Eye (tissue), 1 donor: Measurements from ENCODE around the gene PDCD2.
"Not testable (repeated sequence)": the region's sequence is repeated elsewhere in the genome, so short reads cannot be mapped to it uniquely, and the experiment has no call there.

Source experiments
- DNase-seq: peaks from one replicate; pipeline ENCODE4 v3.0.0-alpha.2; 2015

Gene PDCD2

DNA sequence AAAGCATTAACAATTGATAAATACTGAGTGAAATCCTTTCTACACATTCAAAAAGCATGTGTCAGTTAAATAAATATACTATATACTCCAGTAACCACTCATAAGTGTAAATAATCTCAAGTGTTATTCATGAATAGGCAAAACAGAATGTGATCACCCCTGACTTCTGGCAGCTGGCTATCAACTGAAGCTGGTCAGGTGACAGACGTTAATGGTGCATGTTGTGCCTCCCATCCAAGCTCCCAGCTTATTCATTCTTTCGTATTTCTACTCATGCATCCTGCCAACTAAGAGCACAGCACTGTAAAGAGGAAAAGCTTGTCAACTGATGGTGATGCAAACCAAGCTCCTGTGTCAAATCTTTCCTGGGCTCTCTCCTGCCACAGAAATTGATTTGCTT, 39.0 kb downstream of the PDCD2 start:
- no peak for DNase-seq

DNA sequence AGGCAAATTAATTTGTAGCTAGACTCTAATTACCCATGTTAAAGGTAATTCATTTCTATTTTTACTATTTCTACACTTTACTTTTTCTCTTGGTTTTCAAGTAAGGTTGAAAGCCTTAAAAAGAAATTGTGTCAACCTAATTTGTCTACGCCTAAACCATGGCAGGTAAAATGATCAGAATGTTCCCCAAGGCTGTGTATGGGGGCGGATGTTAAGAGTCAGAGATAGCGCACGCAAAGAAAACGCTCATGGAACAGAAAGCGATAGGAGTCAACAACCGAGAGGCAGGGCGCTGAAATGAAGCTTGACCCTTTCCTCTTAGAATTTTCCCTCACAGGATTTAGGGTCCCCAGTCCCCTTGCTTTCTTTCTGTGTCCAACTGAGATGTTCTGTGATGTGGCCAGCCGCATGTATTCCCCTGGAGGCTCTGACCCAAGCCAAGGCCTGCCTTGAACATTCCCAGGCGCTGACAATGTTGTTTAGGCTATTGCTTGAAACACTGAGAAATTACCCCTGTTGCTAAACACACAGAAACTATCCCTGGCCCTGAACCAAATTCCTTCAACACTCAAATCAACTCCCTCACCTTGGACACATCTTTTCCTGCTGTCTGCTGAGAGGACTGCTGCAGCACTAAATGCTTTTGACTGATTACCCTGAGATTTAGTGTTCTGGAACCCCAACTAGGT, 42.3 kb downstream of the PDCD2 start:
- DNase-seq: no peak

DNA sequence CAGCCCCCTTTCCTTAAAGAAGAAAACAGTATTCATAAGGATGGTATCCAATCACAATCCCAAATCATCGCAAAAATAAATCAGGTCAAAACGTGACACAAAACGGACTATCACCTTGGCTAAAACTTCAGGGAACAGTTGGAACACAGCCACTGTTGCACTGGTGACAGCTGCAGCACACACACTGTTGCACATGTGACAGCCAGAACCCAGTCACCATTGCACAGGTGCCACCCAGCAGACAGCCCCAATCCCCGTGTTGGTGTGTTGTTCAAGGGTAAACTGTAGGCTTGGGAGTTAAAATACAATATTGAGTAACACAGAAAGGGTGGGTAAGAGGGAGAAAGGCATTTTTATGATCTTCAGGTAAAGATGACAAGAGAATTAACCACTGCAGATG, 47.1 kb downstream of the PDCD2 start:
- DNase-seq: no peak

- DNase-seq: no peak
Measured at GRCh38 chr6:170536671-170537070, 47.8 kb downstream of the PDCD2 start.

GRCh38 chr6:170535004-170535403, 49.4 kb downstream of the PDCD2 start:
- DNase-seq: no peak

GRCh38 chr6:170533792-170534191, 50.6 kb downstream of the PDCD2 start:
- no peak for DNase-seq

GRCh38 chr6:170532867-170533488, 51.5 kb downstream of the PDCD2 start:
- no peak for DNase-seq

- peak; percentile 93 for DNase-seq
Measured at GRCh38 chr6:170529839-170530469, 54.5 kb downstream of the PDCD2 start.

DNA sequence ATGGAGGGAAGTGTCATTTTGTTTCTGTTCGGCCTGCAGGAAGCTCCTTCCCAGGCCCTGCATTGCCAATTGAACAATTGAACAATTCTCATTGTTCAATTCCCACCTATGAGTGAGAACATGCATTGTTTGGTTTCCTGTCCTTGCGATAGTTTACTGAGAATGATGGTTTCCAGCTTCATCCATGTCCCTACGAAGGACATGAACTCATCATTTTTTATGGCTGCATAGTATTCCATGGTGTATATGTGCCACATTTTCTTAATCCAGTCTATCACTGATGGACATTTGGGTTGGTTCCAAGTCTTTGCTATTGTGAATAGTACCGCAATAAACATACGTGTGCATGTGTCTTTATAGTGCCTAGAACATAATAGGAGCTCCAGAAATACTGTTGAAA, 56.4 kb downstream of the PDCD2 start:
- DNase-seq: not testable (repeated sequence)

GRCh38 chr6:170525795-170526194, 58.6 kb downstream of the PDCD2 start:
- DNase-seq: no peak
